SH-SY5Y (cell line): Measurements from ENCODE around the gene NBAS.

Experiments
- GATA2 ChIP-seq: IDR thresholded peaks from 2 replicates; pipeline ENCODE4 v1.6.1; 2011; ENCODE audit warnings: mild to moderate bottlenecking, low read depth, low read length
- GATA3 ChIP-seq: IDR thresholded peaks from 2 replicates; pipeline ENCODE4 v1.6.1; 2011; ENCODE audit warnings: low read depth, mild to moderate bottlenecking, low read length, moderate library complexity

GRCh38 chr2:15557887-15558311 is 3.2 kb downstream of the NBAS start:
- TF ChIP-seq GATA3 (no peak), GATA2 (no peak)
